ENCODE results near the gene APOL2.

APOL2 gene

DNA sequence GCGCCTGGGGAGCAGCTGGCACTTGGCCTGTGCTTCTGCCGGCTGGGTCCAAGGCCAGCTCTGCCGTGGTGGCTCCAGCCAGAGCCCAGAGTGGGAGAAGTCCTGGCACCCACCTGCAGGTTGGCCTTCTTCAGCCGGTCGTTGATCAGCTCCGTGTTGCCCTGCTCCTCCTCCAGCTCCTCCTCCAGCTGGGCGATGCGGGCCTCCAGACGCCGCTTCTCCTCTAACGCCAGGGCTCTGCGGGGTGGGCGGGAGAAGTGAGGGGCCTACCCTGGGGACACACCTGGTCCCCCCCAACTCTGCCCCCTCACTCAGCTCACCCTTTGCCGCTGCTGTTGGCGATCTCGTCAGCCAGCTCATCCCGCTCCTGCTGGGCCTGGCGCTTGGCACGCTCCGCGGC, 46.2 kb upstream of the APOL2 start:
- Histone ChIP-seq H3K9me3 (ENCODE audit: severe bottlenecking) (no peaks in the 10 kb centered on the region), H3K4me1 (ENCODE audit: insufficient read depth, poor library complexity, severe bottlenecking) (no peaks in the 10 kb centered on the region), H3K27ac (ENCODE audit: poor library complexity, severe bottlenecking) (no peak overlapping the region), H3K27me3 (ENCODE audit: insufficient read depth, poor library complexity, severe bottlenecking) (no peaks in the 10 kb centered on the region), H3K4me3 (ENCODE audit: severe bottlenecking) (no peak overlapping the region), H3K36me3 (ENCODE audit: low read depth) (peaks cover 96% of the 10 kb centered on the region)
- DNase-seq (ENCODE audit: low spot score), result no peak
- no peak for ATAC-seq (ENCODE audit: low read depth)
- TF ChIP-seq, protein P1, sequence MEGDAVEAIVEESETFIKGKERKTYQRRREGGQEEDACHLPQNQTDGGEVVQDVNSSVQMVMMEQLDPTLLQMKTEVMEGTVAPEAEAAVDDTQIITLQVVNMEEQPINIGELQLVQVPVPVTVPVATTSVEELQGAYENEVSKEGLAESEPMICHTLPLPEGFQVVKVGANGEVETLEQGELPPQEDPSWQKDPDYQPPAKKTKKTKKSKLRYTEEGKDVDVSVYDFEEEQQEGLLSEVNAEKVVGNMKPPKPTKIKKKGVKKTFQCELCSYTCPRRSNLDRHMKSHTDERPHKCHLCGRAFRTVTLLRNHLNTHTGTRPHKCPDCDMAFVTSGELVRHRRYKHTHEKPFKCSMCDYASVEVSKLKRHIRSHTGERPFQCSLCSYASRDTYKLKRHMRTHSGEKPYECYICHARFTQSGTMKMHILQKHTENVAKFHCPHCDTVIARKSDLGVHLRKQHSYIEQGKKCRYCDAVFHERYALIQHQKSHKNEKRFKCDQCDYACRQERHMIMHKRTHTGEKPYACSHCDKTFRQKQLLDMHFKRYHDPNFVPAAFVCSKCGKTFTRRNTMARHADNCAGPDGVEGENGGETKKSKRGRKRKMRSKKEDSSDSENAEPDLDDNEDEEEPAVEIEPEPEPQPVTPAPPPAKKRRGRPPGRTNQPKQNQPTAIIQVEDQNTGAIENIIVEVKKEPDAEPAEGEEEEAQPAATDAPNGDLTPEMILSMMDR (IDR thresholded peaks at IDR 0.05; ENCODE audit: poor library complexity, severe bottlenecking), result no peak

DNA sequence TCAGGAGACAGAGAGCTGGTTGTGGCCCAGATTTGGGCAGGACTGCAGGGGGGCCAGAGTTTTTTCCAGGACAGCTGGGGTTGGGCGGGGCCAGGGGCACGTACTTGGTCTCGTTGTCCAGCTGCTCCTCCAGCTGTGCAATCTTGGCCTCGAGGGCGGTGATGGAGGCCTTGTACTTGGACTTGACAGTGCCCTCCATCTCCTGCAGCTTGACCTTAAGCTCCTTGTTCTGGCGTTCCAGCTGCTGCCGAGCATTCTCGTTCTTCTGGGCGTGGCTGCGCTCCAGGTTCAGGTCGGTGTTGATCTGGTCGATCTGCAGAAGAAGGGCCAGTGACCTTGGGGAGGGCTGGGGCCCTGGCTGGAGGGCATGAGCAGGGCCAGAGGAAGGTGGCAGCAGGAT, 45.7 kb upstream of the APOL2 start:
- no peaks in the 10 kb centered on the region for H3K27me3 ChIP-seq (ENCODE audit: insufficient read depth, poor library complexity, severe bottlenecking)
- no peak for ATAC-seq (ENCODE audit: low read depth)
- peaks cover 97% of the 10 kb centered on the region for H3K36me3 ChIP-seq (ENCODE audit: low read depth)
- TF ChIP-seq, protein P1 (IDR thresholded peaks at IDR 0.05; ENCODE audit: poor library complexity, severe bottlenecking), result no peak
- H3K27ac ChIP-seq (ENCODE audit: poor library complexity, severe bottlenecking), result no peak overlapping the region
- H3K4me1 ChIP-seq (ENCODE audit: insufficient read depth, poor library complexity, severe bottlenecking), result no peaks in the 10 kb centered on the region
- H3K9me3 ChIP-seq (ENCODE audit: severe bottlenecking), result no peaks in the 10 kb centered on the region
- H3K4me3 ChIP-seq (ENCODE audit: severe bottlenecking), result no peak overlapping the region
- no peak for DNase-seq (ENCODE audit: low spot score)

DNA sequence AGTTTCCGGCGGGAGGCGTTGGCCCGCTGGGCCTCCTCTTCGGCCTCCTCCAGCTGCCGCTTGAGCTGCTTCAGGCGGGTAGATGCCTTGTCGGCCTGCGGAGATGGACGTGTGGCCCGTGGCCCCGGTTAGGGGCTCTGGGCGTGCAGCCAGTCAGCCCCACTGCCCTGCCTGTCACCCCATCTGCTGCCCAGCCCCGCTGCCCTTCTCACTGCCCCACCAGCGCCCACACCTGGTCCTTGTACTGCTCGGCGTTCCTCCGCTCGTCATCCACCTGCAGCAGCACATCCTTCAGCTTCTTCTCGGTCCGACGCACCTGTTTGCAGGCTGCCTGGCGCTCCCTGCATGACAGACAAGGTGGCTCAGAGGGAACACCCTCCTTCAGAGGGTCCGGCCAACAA, 44.8 kb upstream of the APOL2 start:
- ATAC-seq (ENCODE audit: low read depth), result no peak

DNA sequence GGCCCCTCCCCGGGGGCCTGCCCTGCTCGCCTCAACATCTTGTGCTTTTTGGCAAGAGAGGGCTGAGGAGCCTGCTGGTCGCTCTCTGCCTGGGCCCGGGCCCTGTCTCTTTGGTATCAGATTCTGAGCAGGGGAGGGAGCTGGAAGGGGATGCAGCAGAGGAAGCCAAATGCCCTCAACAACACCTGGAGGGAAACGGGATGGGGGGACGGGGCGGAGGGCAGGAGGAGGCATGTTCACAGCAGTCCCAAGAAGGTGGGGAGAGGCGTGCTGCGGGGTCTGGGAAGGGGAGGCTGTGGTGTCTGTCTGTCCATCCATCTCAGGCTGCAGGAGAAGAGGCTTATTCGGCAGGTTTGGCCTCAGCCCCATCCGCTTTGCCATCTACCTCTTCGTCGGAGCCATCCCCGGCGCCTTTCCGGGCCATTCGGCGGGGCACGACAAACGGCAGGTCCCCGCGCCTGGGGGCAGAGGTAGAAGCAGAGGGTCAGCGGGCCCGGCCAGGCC, 43.1 kb upstream of the APOL2 start:
- no peak overlapping the region for H3K4me3 ChIP-seq (ENCODE audit: severe bottlenecking)
- TF ChIP-seq, protein P1 (IDR thresholded peaks at IDR 0.05; ENCODE audit: poor library complexity, severe bottlenecking), result no peak
- DNase-seq (ENCODE audit: low spot score), result no peak
- no peaks in the 10 kb centered on the region for H3K27me3 ChIP-seq (ENCODE audit: insufficient read depth, poor library complexity, severe bottlenecking)
- no peaks in the 10 kb centered on the region for H3K4me1 ChIP-seq (ENCODE audit: insufficient read depth, poor library complexity, severe bottlenecking)
- H3K27ac ChIP-seq (ENCODE audit: poor library complexity, severe bottlenecking), result no peak overlapping the region
- H3K9me3 ChIP-seq (ENCODE audit: severe bottlenecking), result no peaks in the 10 kb centered on the region
- ATAC-seq (ENCODE audit: low read depth), result no peak
- peaks cover 71% of the 10 kb centered on the region for H3K36me3 ChIP-seq (ENCODE audit: low read depth)

More for the DNA sequence above, 44.8 kb upstream of the APOL2 start:
- Histone ChIP-seq H3K27me3 (ENCODE audit: insufficient read depth, poor library complexity, severe bottlenecking) (no peaks in the 10 kb centered on the region), H3K27ac (ENCODE audit: poor library complexity, severe bottlenecking) (no peak overlapping the region), H3K36me3 (ENCODE audit: low read depth) (peaks cover 88% of the 10 kb centered on the region), H3K4me3 (ENCODE audit: severe bottlenecking) (no peak overlapping the region), H3K9me3 (ENCODE audit: severe bottlenecking) (no peaks in the 10 kb centered on the region), H3K4me1 (ENCODE audit: insufficient read depth, poor library complexity, severe bottlenecking) (no peaks in the 10 kb centered on the region)
- TF ChIP-seq, protein P1 (IDR thresholded peaks at IDR 0.05; ENCODE audit: poor library complexity, severe bottlenecking), result no peak
- DNase-seq (ENCODE audit: low spot score), result peak; percentile 61

DNA sequence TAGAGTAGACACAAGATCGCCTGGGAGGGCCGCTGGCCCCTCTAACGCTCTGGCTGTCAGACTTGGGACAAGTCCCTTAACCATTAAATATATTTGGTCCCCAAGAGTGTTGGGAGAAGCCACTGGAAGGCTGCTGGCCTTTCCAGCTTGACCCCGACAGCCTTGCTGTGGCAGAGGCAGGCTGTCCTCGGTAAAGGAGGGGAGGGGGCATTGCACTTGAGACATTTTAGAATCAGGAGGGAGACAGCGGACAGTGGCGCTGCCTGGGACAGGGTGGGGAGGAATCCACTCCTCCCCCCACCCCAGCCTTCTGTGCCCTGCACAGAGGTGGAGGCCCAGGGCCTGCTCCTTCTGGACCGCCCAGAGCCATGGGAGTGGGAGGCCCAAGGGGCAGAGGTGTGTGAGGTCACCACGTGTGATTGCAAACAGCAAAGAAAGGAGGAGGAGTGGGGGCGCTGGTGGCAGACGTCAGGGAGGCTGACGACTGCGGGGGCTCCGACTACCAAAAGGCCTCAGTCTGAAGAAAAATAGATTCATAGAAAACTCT, 42.5 kb upstream of the APOL2 start:
- Histone ChIP-seq H3K9me3 (ENCODE audit: severe bottlenecking) (no peaks in the 10 kb centered on the region), H3K27me3 (ENCODE audit: insufficient read depth, poor library complexity, severe bottlenecking) (no peaks in the 10 kb centered on the region), H3K36me3 (ENCODE audit: low read depth) (peaks cover 65% of the 10 kb centered on the region), H3K4me1 (ENCODE audit: insufficient read depth, poor library complexity, severe bottlenecking) (no peaks in the 10 kb centered on the region), H3K27ac (ENCODE audit: poor library complexity, severe bottlenecking) (no peak overlapping the region), H3K4me3 (ENCODE audit: severe bottlenecking) (no peak overlapping the region)
- TF ChIP-seq, protein P1 (IDR thresholded peaks at IDR 0.05; ENCODE audit: poor library complexity, severe bottlenecking), result no peak
- DNase-seq (ENCODE audit: low spot score) (no peak), ATAC-seq (ENCODE audit: low read depth) (no peak)

Data from RWPE2 (cell line).